Type B pancreatic cell (in vitro differentiated cells): ENCODE data around the gene SUCLG2. TPM values are rescaled to one million over a fixed set of nuclear protein-coding genes. Genes with fewer than 3 reads are reported as not detected.

ENCODE experiments used
- DNase-seq: peaks from one replicate; pipeline ENCODE4 v3.0.0; 2021; ENCODE audit warnings: mixed read lengths; ENCODE audit not compliant: unreplicated experiment; ENCODE audit errors: extremely low spot score
- H3K27ac Mint-ChIP-seq: 2 replicates; pipeline ENCODE4 v1.8.0; 2021; ENCODE audit warnings: mild to moderate bottlenecking, mixed read lengths
- H3K27me3 Mint-ChIP-seq: 2 replicates; pipeline ENCODE4 v1.8.0; 2021; ENCODE audit warnings: mixed read lengths
- H3K36me3 Mint-ChIP-seq: 2 replicates; pipeline ENCODE4 v1.8.0; 2021; ENCODE audit warnings: mixed read lengths
- H3K4me1 Mint-ChIP-seq: one replicate; pipeline ENCODE4 v1.8.0; 2021; ENCODE audit warnings: mixed read lengths; ENCODE audit not compliant: unreplicated experiment
- H3K4me3 Mint-ChIP-seq: 2 replicates; pipeline ENCODE4 v1.8.0; 2021; ENCODE audit warnings: mild to moderate bottlenecking, mixed read lengths
- H3K9me3 Mint-ChIP-seq: 2 replicates; pipeline ENCODE4 v1.8.0; 2021; ENCODE audit warnings: mixed read lengths
- total RNA-seq: library from RNA; stranded (reverse); gene quantifications from 2 replicates; pipeline ENCODE4 v1.2.1, GENCODE V29; 2021; ENCODE audit warnings: low replicate concordance
- TF ChIP-seq, protein P1 (sequence below): fragments of 200-600 bp; sonication (generic); conservative IDR thresholded peaks from 2 replicates; pipeline ENCODE4 v1.5.0; 2021; ENCODE audit warnings: antibody characterized with exemption, mild to moderate bottlenecking

The SUCLG2 gene
- total RNA-seq, 1 donor from 2014 or later = 42.8 TPM

DNA sequence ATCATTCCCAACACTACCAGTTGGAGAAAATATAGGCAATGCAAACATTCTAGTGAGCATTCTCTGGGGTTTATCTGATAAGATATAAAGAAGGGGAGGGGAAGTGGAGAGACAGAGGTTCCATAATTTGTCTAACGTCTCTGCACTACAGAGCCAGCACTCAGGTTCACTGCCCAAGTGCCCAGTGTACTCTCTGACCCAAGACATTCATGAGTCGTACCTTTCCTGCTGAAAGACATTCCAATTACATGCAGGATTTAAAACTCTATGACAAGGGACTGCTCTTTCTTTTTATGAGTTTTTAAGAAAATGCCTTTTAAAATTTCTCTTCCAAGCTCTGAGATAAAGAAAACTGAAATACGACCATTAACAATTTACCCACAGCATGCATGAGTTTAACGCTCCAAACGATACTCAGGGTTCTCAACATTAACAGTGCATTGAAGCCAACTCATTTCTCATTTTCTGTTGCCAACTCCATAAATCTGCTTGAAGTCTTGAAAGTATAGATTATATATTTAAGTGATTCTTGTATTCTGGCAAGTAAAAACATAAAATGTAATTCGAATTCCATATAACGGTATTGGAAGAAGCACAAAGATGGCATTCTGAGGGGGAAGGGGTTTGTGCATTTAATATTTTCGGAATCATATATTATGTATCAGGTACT is 193.4 kb downstream of the SUCLG2 start:
- peaks cover 4% of the 10 kb centered on the region for H3K4me1 Mint-ChIP-seq
- no peak overlapping the region for H3K4me3 Mint-ChIP-seq
- H3K27ac Mint-ChIP-seq = no peak overlapping the region
- no peaks in the 10 kb centered on the region for H3K27me3 Mint-ChIP-seq
- H3K36me3 Mint-ChIP-seq = no peaks in the 10 kb centered on the region
- no peaks in the 10 kb centered on the region for H3K9me3 Mint-ChIP-seq
- TF ChIP-seq, protein P1, sequence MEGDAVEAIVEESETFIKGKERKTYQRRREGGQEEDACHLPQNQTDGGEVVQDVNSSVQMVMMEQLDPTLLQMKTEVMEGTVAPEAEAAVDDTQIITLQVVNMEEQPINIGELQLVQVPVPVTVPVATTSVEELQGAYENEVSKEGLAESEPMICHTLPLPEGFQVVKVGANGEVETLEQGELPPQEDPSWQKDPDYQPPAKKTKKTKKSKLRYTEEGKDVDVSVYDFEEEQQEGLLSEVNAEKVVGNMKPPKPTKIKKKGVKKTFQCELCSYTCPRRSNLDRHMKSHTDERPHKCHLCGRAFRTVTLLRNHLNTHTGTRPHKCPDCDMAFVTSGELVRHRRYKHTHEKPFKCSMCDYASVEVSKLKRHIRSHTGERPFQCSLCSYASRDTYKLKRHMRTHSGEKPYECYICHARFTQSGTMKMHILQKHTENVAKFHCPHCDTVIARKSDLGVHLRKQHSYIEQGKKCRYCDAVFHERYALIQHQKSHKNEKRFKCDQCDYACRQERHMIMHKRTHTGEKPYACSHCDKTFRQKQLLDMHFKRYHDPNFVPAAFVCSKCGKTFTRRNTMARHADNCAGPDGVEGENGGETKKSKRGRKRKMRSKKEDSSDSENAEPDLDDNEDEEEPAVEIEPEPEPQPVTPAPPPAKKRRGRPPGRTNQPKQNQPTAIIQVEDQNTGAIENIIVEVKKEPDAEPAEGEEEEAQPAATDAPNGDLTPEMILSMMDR = no peak
- no peak for DNase-seq

GRCh38 chr3:67459796-67460195 is 194.6 kb downstream of the SUCLG2 start:
- DNase-seq = no peak
- TF ChIP-seq, protein P1 = no peak
- Mint-ChIP-seq H3K4me1 (peaks cover 4% of the 10 kb centered on the region), H3K36me3 (no peaks in the 10 kb centered on the region), H3K27ac (no peak overlapping the region), H3K4me3 (no peak overlapping the region), H3K9me3 (no peaks in the 10 kb centered on the region), H3K27me3 (no peaks in the 10 kb centered on the region)

DNA sequence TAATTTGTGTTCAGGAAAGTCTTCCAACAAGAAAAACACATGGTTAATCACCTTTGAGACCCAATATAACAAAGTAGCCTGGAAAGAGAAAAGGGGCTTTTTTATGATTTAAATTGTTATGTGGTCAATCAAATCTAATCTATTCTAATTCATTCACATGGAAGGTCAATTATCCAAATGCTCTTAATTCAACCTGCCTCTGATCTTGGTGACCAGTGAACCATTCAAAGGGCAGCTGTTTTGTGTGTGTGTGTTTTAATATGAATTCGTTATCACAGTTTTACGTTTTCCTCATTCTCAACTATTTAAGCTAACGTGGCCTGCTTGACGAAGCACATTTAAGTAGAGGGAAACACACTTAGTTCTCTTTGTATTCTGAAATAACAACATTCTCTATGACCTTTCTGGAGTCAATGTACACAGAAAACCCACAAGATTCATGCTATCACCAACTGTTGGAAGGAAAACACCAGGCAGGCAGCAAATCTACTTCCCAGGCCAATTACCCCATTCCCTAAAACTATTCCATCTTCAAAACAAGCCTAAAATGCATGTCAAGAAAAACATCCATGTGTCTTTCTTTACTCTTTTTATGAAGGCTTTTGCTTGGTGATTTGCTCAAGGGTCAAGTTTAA is 195.4 kb downstream of the SUCLG2 start:
- Mint-ChIP-seq H3K4me3 (no peak overlapping the region), H3K9me3 (no peaks in the 10 kb centered on the region), H3K27me3 (no peaks in the 10 kb centered on the region), H3K36me3 (no peaks in the 10 kb centered on the region), H3K27ac (no peak overlapping the region), H3K4me1 (peaks cover 4% of the 10 kb centered on the region)
- no peak for DNase-seq
- TF ChIP-seq, protein P1 = no peak

- DNase-seq = no peak
- H3K4me3 Mint-ChIP-seq = no peak overlapping the region
- peaks cover 4% of the 10 kb centered on the region for H3K4me1 Mint-ChIP-seq
- no peaks in the 10 kb centered on the region for H3K36me3 Mint-ChIP-seq
- no peaks in the 10 kb centered on the region for H3K9me3 Mint-ChIP-seq
- TF ChIP-seq, protein P1 = no peak
- no peak overlapping the region for H3K27ac Mint-ChIP-seq
- H3K27me3 Mint-ChIP-seq = no peaks in the 10 kb centered on the region
These were observed 196.0 kb downstream of the SUCLG2 start for GRCh38 chr3:67458408-67458807.

- H3K9me3 Mint-ChIP-seq = no peaks in the 10 kb centered on the region
- H3K4me1 Mint-ChIP-seq = no peaks in the 10 kb centered on the region
- no peaks in the 10 kb centered on the region for H3K27me3 Mint-ChIP-seq
- DNase-seq = no peak
- H3K4me3 Mint-ChIP-seq = no peak overlapping the region
- H3K27ac Mint-ChIP-seq = no peak overlapping the region
- H3K36me3 Mint-ChIP-seq = no peaks in the 10 kb centered on the region
- TF ChIP-seq, protein P1 = no peak
These were observed 200.8 kb downstream of the SUCLG2 start for GRCh38 chr3:67453628-67454027.
